ENCODE results near the gene LNX1. TPM values are rescaled to one million over a fixed set of nuclear protein-coding genes. Genes with fewer than 3 reads are reported as not detected.

The LNX1 gene
- polyA plus RNA-seq, 2 of the 4 experiments (the other 2 are of a cell fraction) = 0.04 to 0.14 TPM

DNA sequence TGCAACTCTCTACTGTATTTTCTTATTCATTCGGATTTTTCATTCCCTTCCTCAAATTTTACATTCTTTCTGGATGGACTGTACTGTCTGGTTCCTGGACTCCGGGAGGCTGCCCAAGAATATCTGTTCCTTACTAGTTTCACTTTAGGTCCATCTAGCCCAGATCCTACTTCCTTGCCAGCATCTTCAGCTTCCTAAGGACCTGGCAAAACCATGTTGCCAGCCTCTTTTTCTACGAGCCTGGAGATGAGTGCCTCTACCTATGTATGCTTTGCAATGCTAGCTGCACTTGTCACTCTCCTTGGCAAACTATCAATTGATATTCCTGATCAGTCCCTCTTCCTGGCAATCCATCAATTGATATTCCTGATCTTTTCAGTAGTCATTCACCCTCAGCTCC, 5.6 kb upstream of the LNX1 start:
- WGBS (ENCODE audit: missing lambda C conversion rate) = 72% methylated on average over 3 of the region's 3 CpGs
- CTCF ChIA-PET = interaction anchor here (0.6 kb wide), 1 partner anchor 326 kb away, joined by 3 read pairs; no protein-coding TSS in a partner anchor
- TF ChIP-seq ESRRA (IDR thresholded peaks at IDR 0.05; ENCODE audit: borderline replicate concordance, low read length) = no peak
- no peak for TF ChIP-seq PHF8 (IDR thresholded peaks at IDR 0.05; ENCODE audit: borderline replicate concordance, low read depth)
- no peak for TF ChIP-seq TP53 (CRISPR knock-in tag; IDR thresholded peaks at IDR 0.05)
- no peak for TF ChIP-seq HOXB13 (CRISPR knock-in tag; IDR thresholded peaks at IDR 0.05; ENCODE audit: low read depth)
- no peak for TF ChIP-seq SMC3 (IDR thresholded peaks at IDR 0.05)
- no peak for TF ChIP-seq POLR2AphosphoS2 (conservative IDR thresholded peaks at IDR 0.05; ENCODE audit: low read length)
- no peak for TF ChIP-seq EHF (CRISPR knock-in tag; IDR thresholded peaks at IDR 0.05)
- H3K4me2 ChIP-seq = no peak overlapping the region
- H3K4me1 ChIP-seq = peaks cover 15% of the 10 kb centered on the region
- no peak for DNase-seq (ENCODE audit: low read depth in 1 of 2, low spot score in 1 of 2)
- H3K9me3 ChIP-seq = no peaks in the 10 kb centered on the region
- H3K4me3 ChIP-seq = no peak overlapping the region
- H3K27ac ChIP-seq = no peak overlapping the region
- ATAC-seq = no peak
- POLR2A ChIA-PET = no interaction called here
- no peak for FAIRE-seq

GRCh38 chr4:53595834-53596233, 4.5 kb upstream of the LNX1 start:
- H3K27ac ChIP-seq = no peak overlapping the region
- ChIA-PET CTCF (no interaction called here), POLR2A (no interaction called here)
- no peak overlapping the region for H3K4me3 ChIP-seq
- TF ChIP-seq MAZ (IDR thresholded peaks at IDR 0.05; ENCODE audit: borderline replicate concordance, low read depth, low read length) = no peak
- no peak for TF ChIP-seq ESRRA (IDR thresholded peaks at IDR 0.05; ENCODE audit: borderline replicate concordance, low read length)
- no peak for TF ChIP-seq TFCP2L1 (CRISPR knock-in tag; IDR thresholded peaks at IDR 0.05)
- TF ChIP-seq MYC (IDR thresholded peaks at IDR 0.05; ENCODE audit: borderline replicate concordance, low read length) = no peak
- no peak for TF ChIP-seq TP53 (CRISPR knock-in tag; IDR thresholded peaks at IDR 0.05)
- no peak for TF ChIP-seq KDM5A (IDR thresholded peaks at IDR 0.05)
- no peak for TF ChIP-seq NR3C1 (IDR thresholded peaks at IDR 0.05)
- no peak for TF ChIP-seq HOXA7 (CRISPR knock-in tag; IDR thresholded peaks at IDR 0.05)
- no peak for TF ChIP-seq KDM1A (IDR thresholded peaks at IDR 0.05; ENCODE audit: low read depth)
- TF ChIP-seq SREBF2 (IDR thresholded peaks at IDR 0.05) = no peak
- no peak for TF ChIP-seq ZSCAN20 (CRISPR knock-in tag; IDR thresholded peaks at IDR 0.05)
- no peak for TF ChIP-seq PBX3 (IDR thresholded peaks at IDR 0.05)
- TF ChIP-seq SMC3 (IDR thresholded peaks at IDR 0.05) = no peak
- no peaks in the 10 kb centered on the region for H3K9me3 ChIP-seq
- FAIRE-seq (no peak), DNase-seq (ENCODE audit: low read depth in 1 of 2, low spot score in 1 of 2) (no peak), ATAC-seq (no peak)
- 80% methylated on average over 2 of the region's 2 CpGs for WGBS (ENCODE audit: missing lambda C conversion rate)
- no peak overlapping the region for H3K4me2 ChIP-seq
- H3K4me1 ChIP-seq = peaks cover 15% of the 10 kb centered on the region

- Histone ChIP-seq H3K4me2 (no peak overlapping the region), H3K9me3 (no peaks in the 10 kb centered on the region), H3K27ac (no peak overlapping the region), H3K4me3 (no peak overlapping the region), H3K4me1 (peaks cover 15% of the 10 kb centered on the region)
- ATAC-seq (no peak), DNase-seq (ENCODE audit: low read depth in 1 of 2, low spot score in 1 of 2) (no peak), FAIRE-seq (no peak)
- TF ChIP-seq CBX8 (IDR thresholded peaks at IDR 0.05) (no peak), MAFK (IDR thresholded peaks at IDR 0.05; ENCODE audit: partially characterized antibody) (no peak), RNF2 (IDR thresholded peaks at IDR 0.05; ENCODE audit: borderline replicate concordance, low read depth) (no peak), NFE2L2 (conservative IDR thresholded peaks at IDR 0.05; ENCODE audit: low read length) (no peak), FOSB (CRISPR knock-in tag; IDR thresholded peaks at IDR 0.05) (no peak), CEBPB (IDR thresholded peaks at IDR 0.05) (no peak), HOXA7 (CRISPR knock-in tag; IDR thresholded peaks at IDR 0.05) (no peak), CHD4 (IDR thresholded peaks at IDR 0.05; ENCODE audit: borderline replicate concordance) (no peak), CHD2 (IDR thresholded peaks at IDR 0.05; ENCODE audit: low read length, partially characterized antibody) (no peak), SMC3 (IDR thresholded peaks at IDR 0.05) (no peak)
- TF ChIP-seq, protein P1, sequence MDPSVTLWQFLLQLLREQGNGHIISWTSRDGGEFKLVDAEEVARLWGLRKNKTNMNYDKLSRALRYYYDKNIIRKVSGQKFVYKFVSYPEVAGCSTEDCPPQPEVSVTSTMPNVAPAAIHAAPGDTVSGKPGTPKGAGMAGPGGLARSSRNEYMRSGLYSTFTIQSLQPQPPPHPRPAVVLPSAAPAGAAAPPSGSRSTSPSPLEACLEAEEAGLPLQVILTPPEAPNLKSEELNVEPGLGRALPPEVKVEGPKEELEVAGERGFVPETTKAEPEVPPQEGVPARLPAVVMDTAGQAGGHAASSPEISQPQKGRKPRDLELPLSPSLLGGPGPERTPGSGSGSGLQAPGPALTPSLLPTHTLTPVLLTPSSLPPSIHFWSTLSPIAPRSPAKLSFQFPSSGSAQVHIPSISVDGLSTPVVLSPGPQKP (IDR thresholded peaks at IDR 0.05; ENCODE audit: low read depth, low read length) = no peak
- TF ChIP-seq, protein P2, sequence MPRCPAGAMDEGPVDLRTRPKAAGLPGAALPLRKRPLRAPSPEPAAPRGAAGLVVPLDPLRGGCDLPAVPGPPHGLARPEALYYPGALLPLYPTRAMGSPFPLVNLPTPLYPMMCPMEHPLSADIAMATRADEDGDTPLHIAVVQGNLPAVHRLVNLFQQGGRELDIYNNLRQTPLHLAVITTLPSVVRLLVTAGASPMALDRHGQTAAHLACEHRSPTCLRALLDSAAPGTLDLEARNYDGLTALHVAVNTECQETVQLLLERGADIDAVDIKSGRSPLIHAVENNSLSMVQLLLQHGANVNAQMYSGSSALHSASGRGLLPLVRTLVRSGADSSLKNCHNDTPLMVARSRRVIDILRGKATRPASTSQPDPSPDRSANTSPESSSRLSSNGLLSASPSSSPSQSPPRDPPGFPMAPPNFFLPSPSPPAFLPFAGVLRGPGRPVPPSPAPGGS (IDR thresholded peaks at IDR 0.05) = no peak
- ChIA-PET POLR2A (no interaction called here), CTCF (no interaction called here)
- WGBS (ENCODE audit: missing lambda C conversion rate) = 91% methylated on average over 3 of the region's 3 CpGs
Observed at GRCh38 chr4:53595204-53595603, 3.9 kb upstream of the LNX1 start.
